GM12874 (cell line): Measurements from ENCODE around the gene MTMR12.

ENCODE experiments used
- CTCF ChIP-seq: IDR thresholded peaks from 2 replicates; pipeline ENCODE4 v1.5.1; 2011; ENCODE audit warnings: low read depth, mild to moderate bottlenecking, control low read depth, low read length, moderate library complexity; ENCODE audit not compliant: insufficient read depth

The MTMR12 gene

GRCh38 chr5:32325062-32325461 lies 12.3 kb upstream of the MTMR12 start:
- TF ChIP-seq CTCF, result no peak

- TF ChIP-seq CTCF, result no peak
Observed at GRCh38 chr5:32323741-32324140, 11.0 kb upstream of the MTMR12 start.

GRCh38 chr5:32322882-32323281 lies 10.1 kb upstream of the MTMR12 start:
- TF ChIP-seq CTCF, result no peak

GRCh38 chr5:32320576-32320975 lies 7.8 kb upstream of the MTMR12 start:
- TF ChIP-seq CTCF, result no peak

GRCh38 chr5:32319926-32320543 lies 7.3 kb upstream of the MTMR12 start:
- no peak for TF ChIP-seq CTCF

GRCh38 chr5:32319392-32319791 lies 6.7 kb upstream of the MTMR12 start:
- no peak for TF ChIP-seq CTCF

GRCh38 chr5:32317041-32317440 lies 4.3 kb upstream of the MTMR12 start:
- no peak for TF ChIP-seq CTCF
